ENCODE measurements around the gene PRTN3.

PRTN3 gene

GRCh38 chr19:892243-892893 is 51.6 kb downstream of the PRTN3 start:
- Histone ChIP-seq H2AFZ (ENCODE audit: low read depth, low read length) (no peak overlapping the region), H4K20me1 (ENCODE audit: insufficient read depth, low read length) (0 out of 2 replicates have a peak, but pooled peaks cover 3% of the 10 kb centered on the region), H3K4me2 (ENCODE audit: low read length) (peak overlapping the region; percentile 85), H3K9me3 (ENCODE audit: insufficient read depth, low read length) (no peaks in the 10 kb centered on the region), H3K27me3 (ENCODE audit: low read depth, low read length) (no peaks in the 10 kb centered on the region), H3K36me3 (replicated peaks; ENCODE audit: low read depth, low read length) (peaks cover 36% of the 10 kb centered on the region), H3K4me1 (ENCODE audit: low read length) (no peaks in the 10 kb centered on the region), H3K9ac (ENCODE audit: low read length) (peak overlapping the region; percentile 93), H3K4me3 (ENCODE audit: low read length) (peak overlapping the region; percentile 81), H3K79me2 (ENCODE audit: low read length) (peaks cover 14% of the 10 kb centered on the region), H3K27ac (ENCODE audit: low read length) (peak overlapping the region; percentile 74)
- TF ChIP-seq CTCF (IDR thresholded peaks at IDR 0.05; ENCODE audit: low read depth, low read length) (no peak), EZH2phosphoT487 (IDR thresholded peaks at IDR 0.05; ENCODE audit: low read depth) (no peak)

GRCh38 chr19:892894-893689 is 52.3 kb downstream of the PRTN3 start, which contains the start of the genes MED16 and RNU6-9:
TSS of gene MED16 (minus strand) at chr19:893187. CDS start at chr19:891131, 2,056 bp downstream.
TSS of gene RNU6-9 (plus strand) at chr19:893484.
- Histone ChIP-seq H3K9ac (ENCODE audit: low read length) (peak within 1 kb of the TSS; percentile 93), H3K4me2 (ENCODE audit: low read length) (peak within 1 kb of the TSS; percentile 85), H3K79me2 (ENCODE audit: low read length) (peaks cover 14% of the 10 kb centered on the region), H3K36me3 (replicated peaks; ENCODE audit: low read depth, low read length) (peaks cover 38% of the 10 kb centered on the region), H3K27ac (ENCODE audit: low read length) (peak within 1 kb of the TSS; percentile 74), H3K4me3 (ENCODE audit: low read length) (peak within 1 kb of the TSS; percentile 81), H4K20me1 (ENCODE audit: insufficient read depth, low read length) (0 out of 2 replicates have a peak, but pooled peaks cover 3% of the 10 kb centered on the region), H3K9me3 (ENCODE audit: insufficient read depth, low read length) (no peaks in the 10 kb centered on the region), H3K27me3 (ENCODE audit: low read depth, low read length) (no peaks in the 10 kb centered on the region), H3K4me1 (ENCODE audit: low read length) (no peaks in the 10 kb centered on the region), H2AFZ (ENCODE audit: low read depth, low read length) (peak within 1 kb of the TSS; percentile 49; the same call in 1 of the 2 replicates)
- TF ChIP-seq CTCF (IDR thresholded peaks at IDR 0.05; ENCODE audit: low read depth, low read length) (no peak), EZH2phosphoT487 (IDR thresholded peaks at IDR 0.05; ENCODE audit: low read depth) (no peak)

DNA sequence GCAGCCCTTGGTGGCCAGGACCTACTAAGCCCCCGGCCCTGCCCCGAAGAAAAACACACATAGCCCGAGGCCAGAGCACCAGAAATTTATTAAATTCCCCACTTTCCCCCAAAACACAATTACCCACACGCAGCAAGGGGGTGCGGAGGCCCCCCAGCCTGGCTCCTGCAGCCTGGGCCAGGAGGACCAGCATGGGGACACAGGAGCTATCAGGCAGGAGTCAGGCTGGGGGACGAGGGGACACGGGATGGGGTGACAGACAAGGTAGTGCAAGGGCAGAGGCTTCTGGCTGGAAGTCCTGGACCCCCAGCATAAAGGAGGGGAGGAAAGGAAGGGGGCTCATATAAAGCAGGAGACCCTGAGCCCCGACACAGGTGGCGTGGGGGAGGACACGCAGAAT is 55.6 kb downstream of the PRTN3 start:
- H3K4me2 ChIP-seq (ENCODE audit: low read length), result no peak overlapping the region
- no peak overlapping the region for H3K27ac ChIP-seq (ENCODE audit: low read length)
- H3K9ac ChIP-seq (ENCODE audit: low read length), result no peak overlapping the region
- H2AFZ ChIP-seq (ENCODE audit: low read depth, low read length), result no peak overlapping the region
- TF ChIP-seq CTCF (IDR thresholded peaks at IDR 0.05; ENCODE audit: low read depth, low read length) (no peak), EZH2phosphoT487 (IDR thresholded peaks at IDR 0.05; ENCODE audit: low read depth) (no peak)
- peaks cover 29% of the 10 kb centered on the region for H4K20me1 ChIP-seq (ENCODE audit: insufficient read depth, low read length)
- H3K4me3 ChIP-seq (ENCODE audit: low read length), result no peak overlapping the region
- no peaks in the 10 kb centered on the region for H3K4me1 ChIP-seq (ENCODE audit: low read length)
- H3K27me3 ChIP-seq (ENCODE audit: low read depth, low read length), result no peaks in the 10 kb centered on the region
- peaks cover 46% of the 10 kb centered on the region for H3K36me3 ChIP-seq (replicated peaks; ENCODE audit: low read depth, low read length)
- no peaks in the 10 kb centered on the region for H3K9me3 ChIP-seq (ENCODE audit: insufficient read depth, low read length)
- peaks cover 13% of the 10 kb centered on the region for H3K79me2 ChIP-seq (ENCODE audit: low read length)

- TF ChIP-seq EZH2phosphoT487 (IDR thresholded peaks at IDR 0.05; ENCODE audit: low read depth) (no peak), CTCF (IDR thresholded peaks at IDR 0.05; ENCODE audit: low read depth, low read length) (no peak)
- H3K27ac ChIP-seq (ENCODE audit: low read length), result no peak overlapping the region
These were observed 56.2 kb downstream of the PRTN3 start for GRCh38 chr19:896999-897398.

More at GRCh38 chr19:896999-897398, 56.2 kb downstream of the PRTN3 start:
- Histone ChIP-seq H4K20me1 (ENCODE audit: insufficient read depth, low read length) (peaks cover 33% of the 10 kb centered on the region), H3K36me3 (replicated peaks; ENCODE audit: low read depth, low read length) (peaks cover 50% of the 10 kb centered on the region), H3K4me1 (ENCODE audit: low read length) (no peaks in the 10 kb centered on the region), H3K79me2 (ENCODE audit: low read length) (peaks cover 12% of the 10 kb centered on the region), H3K9me3 (ENCODE audit: insufficient read depth, low read length) (no peaks in the 10 kb centered on the region), H3K27me3 (ENCODE audit: low read depth, low read length) (no peaks in the 10 kb centered on the region), H3K4me3 (ENCODE audit: low read length) (no peak overlapping the region), H3K4me2 (ENCODE audit: low read length) (no peak overlapping the region), H3K9ac (ENCODE audit: low read length) (no peak overlapping the region), H2AFZ (ENCODE audit: low read depth, low read length) (no peak overlapping the region)
